H1 (cell line): Measurements from ENCODE around the gene LY6G5B. TPM values are rescaled to one million over a fixed set of nuclear protein-coding genes. Genes with fewer than 3 reads are reported as not detected.

ENCODE experiments used
- HDAC6 ChIP-seq: IDR thresholded peaks from one replicate; pipeline ENCODE4 v1.7.1; 2012; ENCODE audit warnings: low read depth, mild to moderate bottlenecking, inconsistent platforms, low read length, moderate library complexity
- KDM1A ChIP-seq: fragments of 200-600, 300-600 bp; sonication (generic); IDR thresholded peaks from 2 replicates; pipeline ENCODE4 v1.7.1; 2016; ENCODE audit warnings: mild to moderate bottlenecking, low read length, borderline replicate concordance
- RXRA ChIP-seq: IDR thresholded peaks from 2 replicates; pipeline ENCODE4 v1.6.1; 2011; ENCODE audit warnings: low read depth, mild to moderate bottlenecking, low read length, moderate library complexity; ENCODE audit not compliant: insufficient read depth
- SAP30 ChIP-seq: fragments of 300-600 bp; sonication (generic); IDR thresholded peaks from 2 replicates; pipeline ENCODE4 v1.7.1; 2012; ENCODE audit warnings: low read length, moderate library complexity, mild to moderate bottlenecking, inconsistent platforms; ENCODE audit not compliant: insufficient read depth, insufficient replicate concordance
- TAF1 ChIP-seq: IDR thresholded peaks from 2 replicates; pipeline ENCODE4 v1.6.1; 2011; ENCODE audit warnings: mild to moderate bottlenecking, low read depth, low read length
- TCF12 ChIP-seq: IDR thresholded peaks from 2 replicates; pipeline ENCODE4 v1.6.1; 2011; ENCODE audit warnings: low read depth, mild to moderate bottlenecking, low read length
- TEAD4 ChIP-seq: IDR thresholded peaks from 2 replicates; pipeline ENCODE4 v1.6.1; 2012; ENCODE audit warnings: low read depth, low read length, inconsistent platforms, mixed read lengths
- polyA plus RNA-seq, 7 experiments: library from polyadenylated mRNA; depleted of rRNA in 3 of 7; stranded (reverse) in 5 of 7; unstranded in 2 of 7; fragments of >200 nt in 5 of 7; fragments of 200-250 nt in 2 of 7; gene quantifications; 1 replicate in 5 of 7; 2 replicates in 1 of 7; 4 replicates in 1 of 7; pipeline versions ENCODE4 v1.2.1 to v1.2.3, GENCODE V29; 2011 to 2013; ENCODE audit warnings: missing spikeins in 2 of 7, mixed read lengths in 2 of 7
- total RNA-seq: library from RNA; stranded (reverse); fragmentation: NEBNext Ultra II Directional; extraction: Animal tissue kit (Norgen Biotek cat#: 25700); gene quantifications from 2 replicates; pipeline ENCODE4 v1.2.1, GENCODE V29; 2021
- TF ChIP-seq, protein P1 (sequence below): IDR thresholded peaks from 2 replicates; pipeline ENCODE4 v1.6.1; 2012; ENCODE audit warnings: inconsistent platforms

The LY6G5B gene
- total and polyA plus RNA-seq, 2 of the 8 experiments (the other 6 are each of a cell fraction or from before 2014, with no cell fraction given) = 10.6 to 12.6 TPM

GRCh38 chr6:31663961-31664789 is 5.6 kb upstream of the LY6G5B start (continued):
- TF ChIP-seq SAP30 = no peak
- no peak for TF ChIP-seq TCF12
- TF ChIP-seq RXRA = no peak
- no peak for TF ChIP-seq TAF1
- TF ChIP-seq TEAD4 = no peak
- TF ChIP-seq, protein P1, sequence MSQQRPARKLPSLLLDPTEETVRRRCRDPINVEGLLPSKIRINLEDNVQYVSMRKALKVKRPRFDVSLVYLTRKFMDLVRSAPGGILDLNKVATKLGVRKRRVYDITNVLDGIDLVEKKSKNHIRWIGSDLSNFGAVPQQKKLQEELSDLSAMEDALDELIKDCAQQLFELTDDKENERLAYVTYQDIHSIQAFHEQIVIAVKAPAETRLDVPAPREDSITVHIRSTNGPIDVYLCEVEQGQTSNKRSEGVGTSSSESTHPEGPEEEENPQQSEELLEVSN = no peak
- TF ChIP-seq HDAC6 = no peak
- no peak for TF ChIP-seq KDM1A
